Lower leg skin (tissue), 3 donors: ENCODE data around the gene RBM48.

Experiments used
- CTCF ChIP-seq, 3 donors: fragments of 450-650 bp; IDR thresholded peaks; one replicate each; pipeline ENCODE4 v1.5.1; 2016; ENCODE audit warnings: antibody characterized with exemption in 3 of 3, mild to moderate bottlenecking in 3 of 3, moderate library complexity in 2 of 3
- POLR2A ChIP-seq, 2 donors: fragments of 450-650 bp; IDR thresholded peaks; one replicate each; pipeline ENCODE4 v1.6.1; 2016 to 2017; ENCODE audit warnings: antibody characterized with exemption in 2 of 2, mild to moderate bottlenecking in 1 of 2, moderate library complexity in 1 of 2

DNA sequence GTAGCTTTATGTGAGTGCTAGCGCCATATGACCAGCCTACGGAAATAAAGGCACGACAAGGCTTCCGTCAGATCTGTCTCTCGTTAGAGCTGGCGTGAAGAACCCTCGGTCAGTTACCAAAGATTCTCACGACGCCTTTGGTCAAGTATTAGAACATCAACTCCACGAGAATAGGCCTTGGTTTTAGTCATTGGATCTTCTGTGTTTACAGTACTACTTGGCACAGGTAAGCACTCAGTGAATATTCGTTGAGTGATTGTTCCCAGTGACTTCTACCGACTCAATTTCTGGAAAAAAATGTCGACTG, 316 bp downstream of the RBM48 start:
- TF ChIP-seq CTCF (IDR thresholded peaks at IDR 0.05), result no peak
- TF ChIP-seq POLR2A (IDR thresholded peaks at IDR 0.05), result no peak
